ENCODE data around the gene TPK1. TPM values are rescaled to one million over a fixed set of nuclear protein-coding genes. Genes with fewer than 3 reads are reported as not detected.

Gene TPK1
- total and polyA plus RNA-seq, 2 experiments from 2014 or later, result 5.9 to 7.3 TPM

DNA sequence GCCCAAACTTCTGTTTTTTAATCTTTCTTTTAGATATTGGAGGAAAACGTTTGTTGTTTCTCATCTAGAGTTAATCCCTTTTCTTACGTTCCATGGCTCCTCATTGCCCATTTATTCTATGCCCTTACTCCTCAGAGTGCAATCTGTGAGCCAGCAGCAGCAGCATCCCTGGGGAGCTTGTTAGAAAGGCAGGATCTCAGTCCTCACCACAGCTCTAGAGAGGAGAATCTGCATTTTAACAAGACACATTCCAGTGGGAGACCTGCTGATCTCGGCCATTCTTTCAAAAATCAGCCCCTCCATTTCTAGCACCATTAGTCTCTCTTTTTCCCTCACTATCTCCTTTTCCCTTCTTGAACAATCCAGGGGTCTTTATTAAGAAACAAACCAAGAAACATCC, 348.0 kb downstream of the TPK1 start:
- Histone ChIP-seq H3K27ac (no peak overlapping the region), H3K36me3 (no peaks in the 10 kb centered on the region), H3K4me1 (ENCODE audit: low read depth) (no peaks in the 10 kb centered on the region), H3K9me3 (ENCODE audit: low read depth) (no peaks in the 10 kb centered on the region), H3K27me3 (no peaks in the 10 kb centered on the region), H3K4me3 (no peak overlapping the region)
- TF ChIP-seq, protein P1, sequence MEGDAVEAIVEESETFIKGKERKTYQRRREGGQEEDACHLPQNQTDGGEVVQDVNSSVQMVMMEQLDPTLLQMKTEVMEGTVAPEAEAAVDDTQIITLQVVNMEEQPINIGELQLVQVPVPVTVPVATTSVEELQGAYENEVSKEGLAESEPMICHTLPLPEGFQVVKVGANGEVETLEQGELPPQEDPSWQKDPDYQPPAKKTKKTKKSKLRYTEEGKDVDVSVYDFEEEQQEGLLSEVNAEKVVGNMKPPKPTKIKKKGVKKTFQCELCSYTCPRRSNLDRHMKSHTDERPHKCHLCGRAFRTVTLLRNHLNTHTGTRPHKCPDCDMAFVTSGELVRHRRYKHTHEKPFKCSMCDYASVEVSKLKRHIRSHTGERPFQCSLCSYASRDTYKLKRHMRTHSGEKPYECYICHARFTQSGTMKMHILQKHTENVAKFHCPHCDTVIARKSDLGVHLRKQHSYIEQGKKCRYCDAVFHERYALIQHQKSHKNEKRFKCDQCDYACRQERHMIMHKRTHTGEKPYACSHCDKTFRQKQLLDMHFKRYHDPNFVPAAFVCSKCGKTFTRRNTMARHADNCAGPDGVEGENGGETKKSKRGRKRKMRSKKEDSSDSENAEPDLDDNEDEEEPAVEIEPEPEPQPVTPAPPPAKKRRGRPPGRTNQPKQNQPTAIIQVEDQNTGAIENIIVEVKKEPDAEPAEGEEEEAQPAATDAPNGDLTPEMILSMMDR (IDR thresholded peaks at IDR 0.05; ENCODE audit: low read depth, low read length), result no peak
- no peak for DNase-seq (ENCODE audit: low read depth in 1 of 2, low spot score in 1 of 2)

DNA sequence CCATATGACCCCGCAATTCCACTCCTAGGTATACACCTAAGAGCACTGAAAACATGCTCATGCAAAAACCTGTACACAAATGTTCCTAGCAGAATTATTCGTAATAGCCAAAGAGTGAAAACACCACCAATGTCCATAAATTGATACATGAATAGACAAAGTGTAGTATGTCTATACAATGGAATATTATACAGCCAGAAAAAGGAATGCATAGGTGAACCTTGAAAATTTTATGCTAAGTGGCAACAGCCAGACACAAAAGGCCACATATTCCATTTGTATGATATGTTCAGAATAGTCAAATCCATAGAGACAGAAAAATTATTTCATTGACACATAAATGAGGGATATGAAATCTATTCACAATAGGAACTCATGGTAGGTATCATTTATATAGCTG, 351.4 kb downstream of the TPK1 start:
- H3K9me3 ChIP-seq (ENCODE audit: low read depth), result no peaks in the 10 kb centered on the region
- no peak overlapping the region for H3K4me3 ChIP-seq

DNA sequence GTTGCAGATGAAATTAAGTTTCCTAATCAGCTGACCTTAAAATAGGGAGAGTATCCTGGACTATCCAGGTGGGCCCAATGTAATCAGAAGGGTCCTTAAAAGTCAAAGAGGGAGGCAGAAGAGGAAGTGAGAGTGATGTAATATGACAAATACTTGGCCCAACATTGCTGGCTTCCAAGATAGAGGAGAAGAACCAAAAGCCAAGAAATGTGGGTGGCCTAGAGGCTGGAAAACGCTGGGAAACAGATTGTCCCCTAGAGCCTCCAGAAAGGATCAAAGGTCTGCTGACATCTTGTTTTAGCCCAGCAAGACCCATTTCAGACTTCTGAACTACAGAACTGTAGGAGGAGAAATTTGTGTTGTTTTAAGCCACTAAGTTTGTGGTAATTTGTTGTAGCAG, 352.7 kb downstream of the TPK1 start:
- Histone ChIP-seq H3K4me1 (ENCODE audit: low read depth) (no peaks in the 10 kb centered on the region), H3K27me3 (no peaks in the 10 kb centered on the region), H3K4me3 (no peak overlapping the region), H3K27ac (no peak overlapping the region), H3K9me3 (ENCODE audit: low read depth) (no peaks in the 10 kb centered on the region), H3K36me3 (no peaks in the 10 kb centered on the region)
- no peak for DNase-seq (ENCODE audit: low read depth in 1 of 2, low spot score in 1 of 2)
- TF ChIP-seq, protein P1 (IDR thresholded peaks at IDR 0.05; ENCODE audit: low read depth, low read length), result no peak

More for the DNA sequence above, 351.4 kb downstream of the TPK1 start:
- TF ChIP-seq, protein P1 (IDR thresholded peaks at IDR 0.05; ENCODE audit: low read depth, low read length), result no peak
- Histone ChIP-seq H3K27ac (no peak overlapping the region), H3K36me3 (no peaks in the 10 kb centered on the region), H3K4me1 (ENCODE audit: low read depth) (no peaks in the 10 kb centered on the region), H3K27me3 (no peaks in the 10 kb centered on the region)
- no peak for DNase-seq (ENCODE audit: low read depth in 1 of 2, low spot score in 1 of 2)

DNA sequence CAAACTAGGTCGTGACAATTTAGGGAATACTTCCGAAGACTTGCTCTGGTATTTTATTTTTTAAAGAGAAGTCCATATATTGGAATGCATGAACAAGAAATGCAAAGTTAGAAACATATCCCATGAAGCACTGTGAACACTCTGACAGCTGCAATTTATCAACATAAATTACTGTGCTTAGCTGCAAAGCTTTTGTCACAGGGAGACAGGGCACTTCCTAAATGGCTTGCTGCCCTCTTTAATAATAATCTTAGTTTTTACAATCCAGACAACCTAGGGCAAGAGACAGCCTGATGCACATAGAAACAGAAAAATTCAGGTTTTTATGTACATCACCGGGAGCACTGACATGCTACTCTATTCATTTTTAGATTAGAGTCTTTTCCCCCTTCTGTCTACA, 354.0 kb downstream of the TPK1 start:
- TF ChIP-seq, protein P1 (IDR thresholded peaks at IDR 0.05; ENCODE audit: low read depth, low read length), result no peak
- no peaks in the 10 kb centered on the region for H3K4me1 ChIP-seq (ENCODE audit: low read depth)

DNA sequence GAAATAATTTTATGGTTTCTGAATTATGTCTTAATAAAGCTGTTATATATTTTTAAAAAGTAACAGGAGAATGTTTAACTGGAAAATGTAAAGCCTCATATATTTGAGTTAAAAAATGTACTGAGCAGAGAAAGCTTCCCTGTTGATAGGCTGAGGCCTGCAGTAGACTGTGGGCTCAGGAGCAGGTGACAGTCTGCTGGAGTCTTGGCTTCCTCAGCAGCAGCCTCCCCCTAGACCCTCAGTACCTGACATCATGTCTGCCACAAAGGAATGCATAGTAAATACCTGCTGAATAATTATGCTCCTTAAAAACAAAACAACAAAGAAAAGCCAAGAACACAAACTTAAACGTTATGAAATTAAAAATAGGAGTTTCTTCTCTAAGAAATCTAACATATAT, 358.5 kb downstream of the TPK1 start:
- no peaks in the 10 kb centered on the region for H3K4me1 ChIP-seq (ENCODE audit: low read depth)
- H3K9me3 ChIP-seq (ENCODE audit: low read depth), result no peaks in the 10 kb centered on the region
- TF ChIP-seq, protein P1 (IDR thresholded peaks at IDR 0.05; ENCODE audit: low read depth, low read length), result no peak
- no peak overlapping the region for H3K27ac ChIP-seq
- no peak overlapping the region for H3K4me3 ChIP-seq
- H3K36me3 ChIP-seq, result no peaks in the 10 kb centered on the region
- DNase-seq (ENCODE audit: low read depth in 1 of 2, low spot score in 1 of 2), result no peak
- H3K27me3 ChIP-seq, result no peaks in the 10 kb centered on the region

More for the DNA sequence above, 354.0 kb downstream of the TPK1 start:
- H3K27ac ChIP-seq, result no peak overlapping the region
- DNase-seq (ENCODE audit: low read depth in 1 of 2, low spot score in 1 of 2), result no peak
- H3K27me3 ChIP-seq, result no peaks in the 10 kb centered on the region
- H3K36me3 ChIP-seq, result no peaks in the 10 kb centered on the region
- no peaks in the 10 kb centered on the region for H3K9me3 ChIP-seq (ENCODE audit: low read depth)
- no peak overlapping the region for H3K4me3 ChIP-seq

Data from cardiac muscle cell (in vitro differentiated cells and primary cell).